Activated CD4-positive, CD25-positive, alpha-beta regulatory T cell treated with anti-CD3 and anti-CD28 coated beads, Interleukin-2, amount 50 U/mL, for 72 hours (primary cell): ENCODE data around the gene PANX2.
"Not testable (repeated sequence)": the region's sequence is repeated elsewhere in the genome, so short reads cannot be mapped to it uniquely, and the experiment has no call there.

ENCODE experiments used
- DNase-seq: peaks from one replicate; pipeline ENCODE4 v3.0.0; 2021

PANX2 gene

DNA sequence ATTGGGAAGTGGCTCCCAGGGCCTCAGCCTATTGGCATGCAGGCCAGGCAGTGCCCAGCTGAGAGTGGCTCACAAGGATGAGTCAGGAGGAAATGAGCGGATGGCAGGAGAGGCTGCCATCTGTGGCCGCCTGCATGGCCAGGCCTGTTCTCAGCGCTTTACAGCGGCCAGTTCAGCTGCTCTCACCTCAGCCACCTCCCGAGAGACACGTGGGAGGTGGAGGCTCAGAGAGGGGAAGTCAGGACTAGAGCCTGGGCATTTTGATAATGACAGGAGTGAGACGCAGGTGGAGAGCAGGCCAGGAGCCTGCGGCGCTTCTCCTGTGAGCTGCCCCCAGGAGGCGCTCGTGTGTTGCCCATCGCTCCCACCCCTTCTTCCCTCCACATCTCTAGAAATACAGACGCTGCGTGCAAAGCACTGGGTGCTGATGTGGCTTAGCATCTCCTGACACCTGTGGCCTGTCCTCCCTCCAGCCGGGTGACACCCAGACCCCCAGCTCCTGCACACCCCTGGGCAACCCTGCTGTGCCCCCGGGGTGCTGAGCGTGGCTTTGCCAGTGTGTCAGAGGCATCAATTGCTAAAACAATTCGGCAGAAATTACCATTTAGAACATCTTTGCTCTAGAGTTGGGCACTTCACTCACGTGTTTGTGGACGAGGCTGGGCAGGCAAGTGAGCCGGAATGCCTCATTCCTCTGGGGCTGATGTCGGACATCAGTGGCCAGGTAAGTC is 21.4 kb upstream of the PANX2 start:
- peak; percentile 74 for DNase-seq

DNA sequence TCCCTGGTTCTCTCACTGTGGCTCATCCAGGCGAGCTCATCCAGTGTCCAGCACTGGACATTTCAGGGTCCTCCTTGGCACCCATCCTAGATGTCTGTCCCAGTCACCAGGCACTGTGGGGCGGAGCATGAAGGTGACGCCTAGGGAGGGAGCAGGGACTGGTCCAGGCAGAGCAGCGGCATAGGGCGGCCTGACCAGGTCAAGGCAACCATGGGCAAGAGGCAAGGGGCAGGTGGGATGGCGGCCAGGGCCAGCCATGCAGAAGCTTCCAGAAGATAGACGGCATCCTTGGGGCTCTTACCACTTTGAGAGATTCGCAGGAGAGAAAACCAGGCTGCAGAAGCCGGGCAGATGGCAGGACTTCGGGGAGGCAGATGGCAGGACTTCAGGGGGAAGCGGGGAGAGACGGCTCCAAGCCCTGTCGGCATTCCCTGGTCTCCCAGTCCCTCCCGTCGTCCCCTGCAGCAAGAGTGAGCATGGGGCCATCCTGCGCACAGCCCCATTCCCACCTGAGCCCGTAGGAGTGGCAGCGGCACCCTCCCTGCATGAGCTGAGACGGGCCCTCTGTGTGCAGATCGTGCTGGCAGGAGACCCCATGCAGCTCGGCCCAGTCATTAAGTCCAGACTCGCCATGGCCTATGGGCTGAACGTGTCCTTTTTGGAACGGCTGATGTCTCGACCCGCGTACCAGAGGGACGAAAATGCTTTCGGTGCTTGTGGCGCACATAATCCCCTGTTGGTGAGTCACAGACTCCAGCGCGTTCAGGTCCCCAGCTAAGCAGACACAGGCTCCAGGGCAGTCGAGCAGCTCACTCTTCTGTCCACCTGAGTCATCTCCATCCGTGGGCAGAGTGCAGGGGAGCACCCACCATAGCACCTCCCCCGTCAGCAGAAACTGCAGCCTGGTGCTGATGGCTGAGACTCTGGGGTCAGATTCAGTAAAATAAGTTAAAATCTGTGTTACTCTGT is 20.1 kb upstream of the PANX2 start:
- DNase-seq, result no peak

DNA sequence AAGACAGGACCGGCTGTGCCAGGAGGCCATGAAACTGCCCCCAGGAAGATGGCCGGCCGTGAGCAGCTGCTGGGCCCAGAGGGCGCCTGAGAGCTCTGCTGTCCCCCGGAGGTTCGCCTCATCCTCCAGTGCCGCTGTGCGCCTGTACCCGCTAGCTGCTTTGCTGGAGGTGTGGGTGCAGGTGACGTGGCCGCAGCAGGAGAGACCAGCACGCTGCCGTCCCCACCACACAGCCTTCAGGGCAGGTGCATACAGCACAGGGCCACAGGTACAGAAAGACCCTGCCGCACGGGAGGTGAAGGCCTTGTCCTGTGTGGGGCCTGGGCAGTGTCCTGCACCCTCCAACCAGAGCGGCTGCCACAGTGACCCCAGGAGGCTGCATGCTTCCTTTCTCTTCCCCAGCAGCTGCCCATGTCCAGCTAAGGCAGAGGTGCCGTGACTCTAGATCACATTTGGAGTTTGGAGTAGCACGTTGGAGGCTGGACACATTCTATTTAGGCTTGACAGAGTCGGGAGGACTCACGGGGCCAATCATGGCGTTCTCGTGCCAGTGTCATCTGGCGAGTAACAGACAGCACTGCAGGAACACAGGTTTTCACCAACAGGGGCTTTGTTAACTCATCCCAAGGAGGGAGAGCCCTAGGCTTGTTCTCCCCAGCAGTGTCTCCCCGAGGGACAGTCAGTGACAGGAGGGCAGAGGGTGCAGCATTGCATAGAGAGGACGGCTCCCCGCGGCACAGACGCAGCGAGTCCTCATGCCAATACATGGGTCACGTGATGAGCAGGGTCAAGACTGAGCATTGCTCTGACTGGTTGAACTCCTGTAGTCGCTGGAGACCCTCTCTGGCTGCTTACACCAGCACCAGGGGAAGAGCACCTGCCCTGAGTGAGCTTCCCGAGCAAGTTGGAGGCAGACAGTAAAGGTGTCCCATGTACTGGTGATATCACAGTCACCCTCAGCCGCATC is 18.7 kb upstream of the PANX2 start:
- DNase-seq, result no peak

DNA sequence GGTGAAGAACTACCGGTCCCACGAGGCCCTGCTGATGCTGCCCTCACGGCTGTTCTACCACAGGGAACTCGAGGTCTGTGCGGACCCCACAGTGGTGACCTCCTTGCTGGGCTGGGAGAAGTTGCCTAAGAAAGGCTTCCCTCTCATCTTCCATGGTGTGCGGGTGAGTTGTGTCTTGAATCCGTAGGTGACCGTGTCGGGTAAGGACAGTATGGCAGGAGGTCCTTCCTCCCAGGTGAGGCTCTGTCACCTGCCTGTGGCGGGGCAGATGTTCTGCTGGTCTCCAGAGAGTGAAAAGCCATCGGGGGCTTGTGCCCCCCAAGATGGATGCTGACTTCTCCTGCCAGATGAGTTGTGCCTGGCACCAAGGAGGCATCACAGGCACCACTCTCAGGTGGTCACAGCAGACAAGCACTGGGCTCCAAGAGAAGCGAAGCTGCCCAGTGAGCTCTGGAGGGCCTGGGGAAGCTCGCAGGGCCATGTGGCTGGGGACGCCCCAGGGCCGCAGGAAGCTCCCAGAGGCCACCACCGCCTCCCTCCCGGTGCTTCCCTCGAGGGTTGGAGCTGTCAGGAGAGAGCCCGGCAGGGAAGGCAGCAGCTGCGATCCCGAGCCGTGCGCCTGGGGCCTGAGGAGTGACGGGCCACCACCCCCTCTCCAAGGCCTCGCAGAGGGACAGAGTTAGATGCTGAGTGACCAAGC is 17.3 kb upstream of the PANX2 start:
- no peak for DNase-seq

DNA sequence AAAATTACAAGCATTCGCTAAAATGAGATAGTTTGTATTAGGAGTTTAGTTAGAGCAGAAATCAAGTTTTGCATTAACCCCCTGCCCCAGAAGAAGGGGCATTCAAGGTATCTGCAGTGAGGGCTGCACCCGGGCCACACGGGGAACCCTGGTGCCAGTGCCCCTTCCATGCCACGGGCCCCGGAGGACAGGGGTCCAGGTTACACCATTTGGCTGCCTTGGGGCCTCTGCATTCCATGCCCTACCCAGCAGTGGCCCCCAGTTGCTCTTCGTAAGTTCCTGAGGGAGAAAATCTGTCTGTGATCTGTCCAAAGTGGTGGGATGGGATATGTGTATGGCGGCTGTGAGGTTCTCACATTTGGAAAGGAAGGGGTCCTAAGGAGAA is 16.8 kb upstream of the PANX2 start:
- no peak for DNase-seq

DNA sequence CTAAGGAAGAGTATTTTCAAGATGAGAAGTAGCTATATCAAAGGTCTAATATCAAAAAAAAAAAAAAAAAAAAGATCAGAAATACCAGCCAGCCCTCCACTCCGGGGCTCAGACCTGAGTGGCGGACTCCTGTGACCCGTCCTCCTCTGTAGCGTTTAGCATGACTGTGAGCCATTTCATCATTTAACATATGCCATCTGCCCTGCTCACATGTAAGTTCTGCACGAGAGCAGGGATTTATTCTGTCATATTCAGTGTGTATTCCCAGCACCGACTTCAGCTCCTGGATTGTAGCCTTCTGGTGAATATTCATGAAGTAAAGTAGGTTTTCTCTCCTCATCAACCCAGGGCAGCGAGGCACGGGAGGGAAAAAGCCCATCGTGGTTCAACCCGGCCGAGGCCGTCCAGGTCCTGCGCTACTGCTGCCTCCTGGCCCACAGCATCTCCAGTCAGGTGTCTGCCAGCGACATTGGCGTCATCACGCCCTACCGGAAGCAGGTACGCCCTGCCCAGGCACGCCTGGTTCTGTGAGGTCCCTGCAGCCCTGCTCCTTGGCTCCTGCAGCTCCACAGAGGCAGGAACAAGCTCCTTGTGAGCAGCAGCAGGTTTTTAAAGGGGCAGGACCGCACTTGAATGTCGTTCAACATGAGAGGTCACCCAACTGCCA is 12.7 kb upstream of the PANX2 start:
- DNase-seq, result no peak

DNA sequence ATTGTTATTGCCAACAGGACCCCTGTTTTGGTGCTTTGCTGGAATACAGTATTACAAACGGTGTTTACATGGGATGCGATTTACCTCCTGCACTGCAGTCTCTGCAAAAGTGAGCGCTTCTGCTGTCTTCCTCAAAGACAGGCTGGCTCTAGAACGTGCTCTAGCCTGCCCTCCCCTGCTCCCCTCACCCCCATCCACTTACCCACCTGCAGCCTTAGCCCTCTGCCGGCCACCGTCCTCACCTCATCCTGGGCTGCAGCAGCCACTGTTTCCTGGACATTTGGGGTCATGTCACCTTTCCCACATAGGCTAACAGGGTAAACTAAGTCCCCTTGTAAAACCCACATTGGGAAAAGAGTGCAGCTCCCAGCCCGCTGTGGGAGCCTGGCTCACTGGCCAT is 9.6 kb upstream of the PANX2 start:
- no peak for DNase-seq

DNA sequence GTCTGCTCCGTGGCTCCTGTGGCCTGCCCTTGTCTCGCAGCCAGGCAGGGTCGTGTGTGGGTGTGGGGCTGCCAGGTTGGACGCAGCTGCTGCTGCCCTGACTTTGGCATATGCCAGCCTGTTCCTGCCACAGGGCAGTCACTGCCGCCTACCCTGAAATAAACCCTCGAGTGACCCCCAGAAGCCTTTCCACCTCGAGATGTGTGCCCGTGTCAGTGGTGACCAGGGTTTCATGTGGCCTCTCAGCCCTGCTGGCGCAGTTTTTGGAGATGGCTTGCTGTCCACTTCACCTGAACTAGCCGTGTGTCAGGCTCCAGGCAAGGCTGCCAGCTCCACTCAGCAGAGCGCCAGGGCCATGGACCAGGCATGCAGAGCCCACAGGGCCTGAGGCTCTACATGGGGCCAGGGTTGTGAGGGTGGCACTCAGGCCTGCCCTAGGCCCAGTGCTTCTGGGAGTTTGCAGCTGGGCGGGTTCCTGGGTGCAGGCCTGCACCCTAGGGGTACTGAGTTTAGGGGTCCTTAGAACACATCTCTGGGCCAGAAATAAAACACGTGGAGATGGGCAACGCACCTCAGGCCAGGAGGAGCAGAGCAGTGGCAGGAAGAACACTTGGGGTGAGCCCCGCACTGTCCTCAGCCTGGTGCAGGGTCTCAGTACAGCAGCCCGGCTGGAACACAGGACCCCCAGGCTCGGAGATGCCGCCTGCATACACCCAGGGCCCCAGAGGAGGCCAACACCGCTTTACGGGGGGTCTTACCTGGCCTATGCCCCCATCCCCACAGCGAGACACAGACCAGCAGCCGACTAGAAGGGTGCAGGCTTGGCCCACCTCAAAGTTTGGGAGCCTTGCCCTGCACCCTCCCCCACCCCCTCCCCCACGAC is 8.8 kb upstream of the PANX2 start:
- no peak for DNase-seq

DNA sequence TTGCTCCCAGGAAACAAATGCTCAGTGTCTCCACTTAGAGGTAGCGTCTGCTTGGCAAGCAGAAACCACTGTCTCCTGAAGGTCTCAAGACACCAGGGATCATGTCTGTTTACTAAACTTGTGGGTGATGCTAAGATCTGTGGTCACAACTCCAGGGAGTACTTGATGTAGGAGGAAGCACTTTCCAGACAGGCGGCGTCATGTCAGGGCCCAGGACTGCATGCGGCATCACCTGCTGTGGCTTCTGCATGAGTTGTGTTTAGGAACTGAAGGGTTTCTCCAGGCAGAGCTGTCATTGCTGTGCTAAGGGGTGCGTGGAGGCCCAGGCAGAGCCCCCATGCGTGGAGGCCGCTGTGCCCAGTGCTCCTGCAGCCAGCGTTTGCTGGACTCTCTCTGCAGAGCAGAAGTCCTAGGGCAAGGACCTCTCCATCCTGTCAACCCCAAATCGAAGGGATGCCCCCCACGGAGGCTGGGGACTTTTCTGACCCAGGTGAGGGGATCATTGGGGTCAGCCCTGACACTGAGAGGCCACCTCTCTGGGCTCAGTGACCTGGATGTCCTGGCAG is 8.1 kb upstream of the PANX2 start:
- DNase-seq, result no peak

DNA sequence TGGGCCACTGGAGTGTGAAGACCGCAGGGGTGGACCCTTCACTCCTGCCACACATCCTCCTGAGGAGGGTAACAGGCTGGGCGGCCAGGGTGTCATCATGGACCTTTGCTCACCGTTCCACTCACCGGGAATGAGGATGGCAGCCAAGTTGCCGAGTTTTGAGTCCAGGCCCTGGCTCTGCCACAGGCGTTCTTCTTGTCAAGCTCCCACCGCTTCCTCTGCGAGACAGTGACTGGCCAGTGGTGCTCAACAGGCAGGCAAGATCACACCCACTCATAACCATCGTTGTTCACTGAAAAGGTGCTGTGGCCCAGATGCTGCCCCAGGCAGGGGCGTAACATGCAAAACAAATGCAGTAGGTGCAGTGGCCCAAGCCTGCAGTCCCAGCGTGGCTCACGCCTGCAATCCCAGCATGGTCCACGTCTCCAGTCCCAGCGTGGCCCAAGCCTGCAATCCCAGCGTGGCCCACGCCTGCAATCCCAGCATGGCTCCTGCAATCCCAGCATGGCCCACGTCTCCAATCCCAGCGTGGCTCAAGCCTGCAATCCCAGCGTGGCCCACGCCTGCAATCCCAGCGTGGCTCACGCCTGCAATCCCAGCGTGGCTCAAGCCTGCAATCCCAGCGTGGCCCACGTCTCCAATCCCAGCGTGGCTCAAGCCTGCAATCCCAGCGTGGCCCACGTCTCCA is 5.0 kb upstream of the PANX2 start:
- DNase-seq, result no peak

DNA sequence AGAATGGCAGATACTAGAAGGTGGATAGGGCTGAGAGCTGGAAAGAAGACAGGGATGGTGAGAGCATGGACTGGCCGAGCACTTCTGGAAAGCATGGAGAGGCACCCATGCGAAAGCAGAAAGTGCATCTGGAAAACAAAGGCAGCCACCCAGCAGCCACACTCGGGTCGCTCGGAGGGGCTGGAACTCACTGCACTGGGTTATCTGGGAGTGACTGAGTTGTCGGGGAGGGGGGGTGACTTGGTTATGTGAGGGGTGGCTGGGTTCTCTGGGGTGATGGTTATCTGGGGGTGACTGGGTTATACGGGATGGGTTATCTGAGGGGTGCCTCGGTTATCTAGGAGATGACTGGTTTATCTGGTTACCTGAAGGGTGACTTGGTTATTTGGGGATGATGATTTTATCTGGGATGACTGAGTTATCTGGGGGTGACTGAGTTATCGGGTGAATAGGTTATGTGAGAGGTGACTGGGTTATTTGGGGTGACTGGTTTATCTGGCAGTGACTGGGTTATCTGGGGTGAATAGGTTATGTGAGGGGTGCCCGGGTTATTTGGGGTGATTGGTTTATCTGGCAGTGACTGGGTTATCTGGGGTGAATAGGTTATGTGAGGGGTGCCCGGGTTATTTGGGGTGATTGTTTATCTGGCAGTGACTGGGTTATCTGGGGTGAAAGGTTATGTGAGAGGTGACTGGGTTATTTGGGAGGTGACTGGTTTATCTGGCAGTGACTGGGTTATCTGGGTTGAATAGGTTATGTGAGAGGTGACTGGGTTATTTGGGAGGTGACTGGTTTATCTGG is 2.6 kb upstream of the PANX2 start:
- DNase-seq, result no peak

DNA sequence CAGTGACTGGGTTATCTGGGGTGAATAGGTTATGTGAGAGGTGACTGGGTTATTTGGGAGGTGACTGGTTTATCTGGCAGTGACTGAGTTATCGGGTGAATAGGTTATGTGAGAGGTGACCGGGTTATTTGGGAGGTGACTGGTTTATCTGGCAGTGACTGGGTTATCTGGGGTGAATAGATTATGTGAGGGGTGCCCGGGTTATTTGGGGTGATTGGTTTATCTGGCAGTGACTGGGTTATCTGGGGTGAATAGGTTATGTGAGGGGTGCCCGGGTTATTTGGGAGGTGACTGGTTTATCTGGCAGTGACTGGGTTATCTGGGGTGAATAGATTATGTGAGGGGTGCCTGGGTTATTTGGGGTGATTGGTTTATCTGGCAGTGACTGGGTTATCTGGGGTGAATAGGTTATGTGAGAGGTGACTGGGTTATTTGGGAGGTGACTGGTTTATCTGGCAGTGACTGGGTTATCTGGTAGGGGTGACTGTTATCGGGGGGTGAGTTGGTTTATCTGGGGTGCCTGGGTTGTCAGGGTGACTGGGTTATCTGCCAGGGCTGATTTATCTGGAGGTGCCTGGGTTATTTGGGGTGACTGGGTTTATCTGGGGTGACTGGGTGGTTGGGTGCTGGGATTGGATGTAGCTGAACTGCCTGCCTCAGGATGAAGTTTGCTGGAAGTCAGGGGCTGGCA is 1.9 kb upstream of the PANX2 start:
- DNase-seq, result not testable (repeated sequence)

DNA sequence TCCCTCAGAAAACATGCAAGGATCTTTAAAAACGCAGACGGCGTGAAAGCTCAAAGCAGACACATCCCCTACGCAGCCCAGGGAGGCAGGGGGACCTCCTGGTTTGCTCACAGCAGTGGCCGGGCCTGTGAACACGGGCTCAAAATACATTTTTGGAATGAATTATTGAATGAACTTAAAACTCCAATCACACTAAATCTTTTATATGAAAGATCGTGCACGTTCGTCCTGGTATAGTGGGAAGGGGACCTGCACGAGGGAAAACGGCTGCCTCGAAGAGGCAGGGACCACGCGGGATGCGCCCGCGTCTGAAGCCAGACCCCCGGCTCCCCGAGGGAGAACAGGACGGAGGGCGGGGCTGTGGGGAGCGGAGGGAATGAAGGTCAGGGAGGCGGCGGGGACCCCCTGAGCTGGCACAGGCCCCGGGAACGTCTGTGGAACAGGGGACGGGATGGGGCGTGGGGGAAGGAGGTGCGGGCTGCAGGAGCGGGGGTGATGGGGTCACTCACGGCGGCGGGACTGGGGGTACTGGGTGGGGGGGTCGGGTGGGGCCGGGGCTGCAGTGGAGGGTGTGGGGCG is 1.3 kb upstream of the PANX2 start:
- no peak for DNase-seq

DNA sequence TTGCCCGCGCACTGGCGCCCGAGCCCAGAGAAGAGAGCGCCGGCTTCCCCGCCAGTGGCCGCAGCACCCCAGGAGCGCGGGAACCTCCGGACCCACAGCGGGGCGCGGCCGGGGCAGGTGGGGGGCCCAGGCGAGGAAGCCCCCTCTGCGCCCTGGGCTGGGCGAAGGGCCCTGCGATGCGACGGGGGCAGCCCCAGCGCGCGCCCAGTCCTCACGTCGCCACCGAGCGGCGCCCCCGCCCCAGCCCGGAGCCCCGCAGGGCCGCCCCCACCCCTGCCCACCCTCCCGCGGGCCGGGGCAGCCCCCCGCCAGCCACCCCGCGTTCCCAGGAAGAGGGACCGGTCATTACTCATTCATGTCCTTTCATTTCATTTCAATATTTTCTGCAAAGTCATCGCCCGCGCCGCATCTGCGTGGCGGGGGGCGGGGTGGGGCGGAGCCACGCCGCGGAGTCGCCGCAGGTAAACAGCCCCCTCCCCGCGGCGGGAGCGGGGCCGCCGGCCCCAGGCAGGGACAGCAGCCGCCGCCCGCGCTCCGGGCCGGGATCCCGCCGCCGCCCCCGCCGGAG is 673 bp upstream of the PANX2 start:
- DNase-seq, result peak; percentile 72

DNA sequence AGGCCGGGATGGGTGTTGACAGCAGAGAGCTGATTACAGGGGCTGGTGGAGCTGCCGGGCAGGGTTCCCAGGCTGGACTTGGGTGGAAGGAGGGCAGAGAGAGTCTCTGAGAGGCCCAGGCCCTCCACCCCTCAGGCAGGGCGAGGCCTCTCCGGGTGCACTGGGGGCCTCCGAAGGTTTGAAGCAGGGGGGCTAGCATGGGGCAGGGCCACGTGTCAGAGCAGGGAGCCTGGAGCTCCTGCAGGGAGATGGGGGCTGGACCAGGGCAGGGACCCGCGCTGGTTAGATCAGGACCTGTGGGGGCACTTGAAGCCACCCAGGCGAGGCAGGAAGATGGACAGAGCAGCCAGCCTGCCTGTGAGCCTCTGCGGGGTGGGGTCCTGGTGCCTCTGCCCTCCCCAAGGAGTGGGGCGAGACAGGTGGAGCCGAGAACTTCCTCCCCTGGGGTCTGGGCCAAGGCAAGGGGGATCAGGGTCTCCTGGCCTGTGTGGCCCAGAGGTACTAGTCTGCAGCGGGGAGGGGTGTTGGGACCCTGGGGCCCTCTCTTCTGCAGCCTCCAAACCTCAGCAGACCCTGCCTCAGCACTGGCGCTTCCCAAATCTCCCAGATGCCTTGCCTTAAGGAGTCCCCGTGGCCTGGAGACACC is 911 bp downstream of the PANX2 start:
- no peak for DNase-seq

DNA sequence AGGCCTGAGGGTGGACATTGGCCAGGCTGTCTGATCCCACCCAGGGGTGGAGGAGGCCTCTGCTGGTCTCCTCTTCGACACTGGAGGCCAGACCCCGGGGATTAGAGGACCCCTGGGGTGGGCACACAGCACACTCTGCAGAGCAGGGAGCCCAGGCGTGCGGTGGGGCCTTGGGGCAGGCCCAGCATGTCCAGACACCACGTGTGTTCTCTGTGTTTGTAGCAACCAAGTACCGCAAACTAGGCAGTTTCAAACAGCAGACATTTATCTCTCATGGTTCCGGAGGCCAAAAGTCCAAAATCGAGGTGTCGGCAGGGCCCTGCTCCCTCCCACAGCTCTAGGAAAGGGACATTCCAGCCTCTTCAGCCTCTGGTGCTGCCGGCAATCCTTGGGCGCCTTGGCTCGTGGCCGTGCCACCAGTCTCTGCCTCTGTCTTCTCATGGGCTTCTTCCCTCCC is 1.5 kb downstream of the PANX2 start:
- DNase-seq, result no peak
